GM19035 (cell line): ENCODE data around the gene PSPN.

ENCODE experiments used
- ATAC-seq: cut with Tn5 transposase; IDR thresholded peaks from one replicate; pipeline ENCODE4 v1.9.1; 2021; ENCODE audit not compliant: unreplicated experiment

Gene PSPN

DNA sequence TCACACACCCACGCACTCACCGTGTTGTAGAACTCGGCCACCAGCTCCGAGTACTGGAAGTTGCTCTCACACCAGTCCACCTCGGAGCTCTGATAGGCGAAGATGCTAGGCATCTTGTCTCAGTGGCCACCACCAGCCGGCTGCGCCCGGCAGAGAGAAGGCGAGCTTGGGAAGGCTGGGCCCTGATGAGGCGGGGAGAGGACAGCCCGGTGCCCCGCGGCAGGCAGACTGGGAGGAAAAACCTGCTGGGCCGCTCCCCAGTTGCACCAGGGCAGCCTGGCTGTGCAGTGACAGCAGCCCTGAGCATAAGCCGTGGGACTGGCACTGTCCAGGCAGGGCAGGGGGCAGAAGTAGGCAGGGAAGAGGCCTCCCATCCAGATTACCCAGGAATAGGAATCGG is 42.3 kb downstream of the PSPN start, which contains the start of gene ACER1:
TSS of gene ACER1 (minus strand) at position 174 of the 400 bp plus-strand sequence. CDS start at position 113, 61 bp downstream.
- no peak for ATAC-seq

DNA sequence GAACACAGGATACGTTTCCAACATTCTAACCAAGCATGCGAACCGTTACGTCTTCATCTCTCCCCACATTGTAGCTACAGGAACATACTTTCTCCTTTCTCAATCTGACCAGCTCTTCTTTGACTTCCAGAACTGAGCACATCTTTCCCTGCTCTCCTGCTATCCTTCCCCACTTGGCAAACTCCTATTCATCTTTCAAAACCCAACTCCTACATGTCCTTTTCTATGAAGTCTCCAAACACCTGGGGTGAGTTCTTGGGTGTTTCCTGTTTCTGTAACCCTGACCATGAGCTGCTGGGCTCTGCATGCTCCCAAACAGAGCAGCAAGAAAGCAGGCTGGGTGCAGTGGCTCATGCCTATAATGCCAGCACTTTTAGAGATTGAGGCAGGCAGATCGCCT is 48.9 kb downstream of the PSPN start:
- no peak for ATAC-seq

DNA sequence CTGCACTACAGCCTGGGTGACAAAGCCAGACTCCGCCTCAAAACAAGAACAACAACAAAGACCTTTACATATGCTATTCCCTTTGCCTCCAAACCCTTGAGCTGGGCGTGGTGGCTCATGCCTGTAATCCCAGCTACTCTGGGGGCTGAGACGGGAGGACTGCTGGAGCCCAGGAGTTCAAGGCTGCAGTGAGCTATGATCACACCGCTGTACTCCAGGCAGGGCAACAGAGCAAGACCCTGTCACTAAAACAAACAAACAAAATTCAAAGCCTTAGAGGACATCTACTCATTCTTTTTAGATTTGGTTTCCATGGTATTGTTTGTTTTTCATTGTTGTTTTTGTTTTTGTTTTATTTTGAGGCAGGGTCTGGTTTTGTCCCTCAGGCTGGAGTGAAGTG is 50.1 kb downstream of the PSPN start:
- no peak for ATAC-seq
